ENCODE data around the gene AQP3. TPM values are rescaled to one million over a fixed set of nuclear protein-coding genes. Genes with fewer than 3 reads are reported as not detected.

Gene AQP3
- total RNA-seq, 6 experiments from 2014 or later, result 0.28 to 0.81 (median 0.53) TPM

DNA sequence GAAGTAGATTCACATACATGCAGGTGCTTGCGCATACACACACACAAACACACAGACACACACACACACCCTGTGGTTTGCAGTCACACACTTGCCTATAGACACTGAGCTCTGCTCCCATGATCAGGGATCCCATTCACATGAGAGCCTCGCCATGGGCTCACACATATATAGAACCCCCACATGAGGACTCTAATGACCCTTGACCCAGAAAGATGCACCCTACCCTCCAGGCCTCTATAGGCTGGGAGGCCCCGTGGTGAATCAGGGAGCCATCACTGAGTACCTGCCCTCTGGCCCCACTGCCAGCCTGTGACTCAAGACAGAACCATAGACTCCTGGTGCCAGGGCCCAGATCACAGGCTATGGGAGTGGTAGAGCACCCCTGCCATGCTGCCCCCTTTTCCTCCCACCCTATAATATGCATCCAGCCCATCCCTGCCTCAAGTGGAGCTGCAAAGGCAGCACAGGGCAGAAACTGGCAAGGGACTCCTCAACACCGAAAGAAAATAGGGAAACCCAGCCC is 3.3 kb upstream of the AQP3 start:
- Mint-ChIP-seq H3K4me1 (ENCODE audit: low read depth) (peaks cover 31% of the 10 kb centered on the region), H3K36me3 (ENCODE audit: low read depth) (no peaks in the 10 kb centered on the region), H3K27me3 (ENCODE audit: insufficient read depth) (peaks cover 11% of the 10 kb centered on the region), H3K27ac (no peak overlapping the region), H3K9me3 (no peaks in the 10 kb centered on the region), H3K4me3 (no peak overlapping the region)
- TF ChIP-seq, protein P1, sequence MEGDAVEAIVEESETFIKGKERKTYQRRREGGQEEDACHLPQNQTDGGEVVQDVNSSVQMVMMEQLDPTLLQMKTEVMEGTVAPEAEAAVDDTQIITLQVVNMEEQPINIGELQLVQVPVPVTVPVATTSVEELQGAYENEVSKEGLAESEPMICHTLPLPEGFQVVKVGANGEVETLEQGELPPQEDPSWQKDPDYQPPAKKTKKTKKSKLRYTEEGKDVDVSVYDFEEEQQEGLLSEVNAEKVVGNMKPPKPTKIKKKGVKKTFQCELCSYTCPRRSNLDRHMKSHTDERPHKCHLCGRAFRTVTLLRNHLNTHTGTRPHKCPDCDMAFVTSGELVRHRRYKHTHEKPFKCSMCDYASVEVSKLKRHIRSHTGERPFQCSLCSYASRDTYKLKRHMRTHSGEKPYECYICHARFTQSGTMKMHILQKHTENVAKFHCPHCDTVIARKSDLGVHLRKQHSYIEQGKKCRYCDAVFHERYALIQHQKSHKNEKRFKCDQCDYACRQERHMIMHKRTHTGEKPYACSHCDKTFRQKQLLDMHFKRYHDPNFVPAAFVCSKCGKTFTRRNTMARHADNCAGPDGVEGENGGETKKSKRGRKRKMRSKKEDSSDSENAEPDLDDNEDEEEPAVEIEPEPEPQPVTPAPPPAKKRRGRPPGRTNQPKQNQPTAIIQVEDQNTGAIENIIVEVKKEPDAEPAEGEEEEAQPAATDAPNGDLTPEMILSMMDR (IDR thresholded peaks at IDR 0.05), result no peak
- DNase-seq, result no peak

DNA sequence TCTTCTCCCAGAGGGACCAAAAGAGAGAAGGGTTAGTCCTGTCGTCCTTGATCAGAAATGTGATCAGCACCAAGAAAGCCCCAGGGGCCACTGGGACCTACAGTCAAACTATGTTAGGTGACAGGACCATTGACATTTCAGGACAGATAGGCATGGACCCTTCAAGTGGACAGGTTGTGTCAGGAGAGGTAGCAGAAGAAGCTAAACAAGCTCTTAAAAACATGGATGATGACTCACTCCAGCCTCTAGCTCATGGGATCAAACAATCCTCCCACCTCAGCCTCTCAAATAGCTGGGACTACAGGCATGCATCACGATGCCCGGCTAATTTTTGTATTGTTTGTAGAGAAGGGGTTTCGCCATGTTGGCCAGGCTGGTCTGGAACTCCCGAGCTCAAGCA is 2.3 kb upstream of the AQP3 start:
- no peak overlapping the region for H3K27ac Mint-ChIP-seq
- H3K27me3 Mint-ChIP-seq (ENCODE audit: insufficient read depth), result peaks cover 11% of the 10 kb centered on the region
- TF ChIP-seq, protein P1 (IDR thresholded peaks at IDR 0.05), result no peak
- DNase-seq, result no peak
- no peaks in the 10 kb centered on the region for H3K36me3 Mint-ChIP-seq (ENCODE audit: low read depth)
- H3K4me1 Mint-ChIP-seq (ENCODE audit: low read depth), result peaks cover 31% of the 10 kb centered on the region
- no peak overlapping the region for H3K4me3 Mint-ChIP-seq
- no peaks in the 10 kb centered on the region for H3K9me3 Mint-ChIP-seq

DNA sequence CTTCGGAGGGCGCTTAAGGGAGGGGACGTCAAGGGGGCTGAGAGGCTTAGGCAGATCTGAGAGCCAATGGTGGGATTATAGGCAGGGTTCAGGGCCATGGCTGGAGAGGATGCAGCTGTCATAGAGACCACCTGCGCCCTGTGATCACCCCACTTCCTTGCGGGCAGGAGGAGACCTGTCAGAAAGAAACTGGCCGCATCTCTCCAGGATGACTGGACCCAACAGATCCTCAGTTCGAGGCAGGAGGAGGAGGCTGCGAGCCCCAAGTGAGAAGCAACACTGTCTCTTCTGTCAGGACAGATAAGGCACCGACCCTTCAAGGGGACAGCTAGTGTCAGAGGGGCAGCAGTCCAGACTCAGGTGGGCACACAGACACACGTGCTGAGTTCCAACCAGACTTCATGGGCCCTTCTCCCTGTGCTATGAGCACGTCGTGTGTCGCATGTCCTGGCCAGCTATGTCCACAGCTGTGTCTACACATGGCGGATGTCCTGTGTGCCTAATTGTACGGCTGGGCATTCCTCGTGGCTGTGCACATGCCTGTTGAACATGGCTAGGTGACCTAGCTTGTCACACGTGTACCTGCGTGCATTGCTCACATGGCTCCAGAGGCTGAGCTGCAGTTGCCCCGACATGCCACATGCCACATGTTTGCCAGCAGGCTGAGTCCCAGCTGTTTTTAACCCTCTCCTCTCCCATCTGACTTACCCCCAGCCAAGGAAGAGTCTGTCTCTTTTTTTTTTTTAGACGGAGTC is 583 bp upstream of the AQP3 start:
- Mint-ChIP-seq H3K27ac (no peak overlapping the region), H3K27me3 (ENCODE audit: insufficient read depth) (peaks cover 14% of the 10 kb centered on the region), H3K36me3 (ENCODE audit: low read depth) (no peaks in the 10 kb centered on the region), H3K4me3 (peak overlapping the region; percentile 84), H3K4me1 (ENCODE audit: low read depth) (peaks cover 25% of the 10 kb centered on the region), H3K9me3 (no peaks in the 10 kb centered on the region)
- no peak for DNase-seq
- TF ChIP-seq, protein P1 (IDR thresholded peaks at IDR 0.05), result no peak

GRCh38 chr9:33446240-33446945 is 1.0 kb downstream of the AQP3 start:
- H3K27me3 Mint-ChIP-seq (ENCODE audit: insufficient read depth), result peaks cover 15% of the 10 kb centered on the region
- DNase-seq, result no peak
- no peak overlapping the region; the same call in 1 of the 2 replicates for H3K4me3 Mint-ChIP-seq
- no peaks in the 10 kb centered on the region for H3K9me3 Mint-ChIP-seq
- no peaks in the 10 kb centered on the region for H3K36me3 Mint-ChIP-seq (ENCODE audit: low read depth)
- TF ChIP-seq, protein P1 (IDR thresholded peaks at IDR 0.05), result no peak
- peaks cover 18% of the 10 kb centered on the region for H3K4me1 Mint-ChIP-seq (ENCODE audit: low read depth)
- no peak overlapping the region; the same call in 1 of the 2 replicates for H3K27ac Mint-ChIP-seq

GRCh38 chr9:33445389-33446239 is 1.8 kb downstream of the AQP3 start:
- peaks cover 18% of the 10 kb centered on the region for H3K27me3 Mint-ChIP-seq (ENCODE audit: insufficient read depth)
- H3K4me1 Mint-ChIP-seq (ENCODE audit: low read depth), result peaks cover 18% of the 10 kb centered on the region
- H3K4me3 Mint-ChIP-seq, result no peak overlapping the region
- H3K27ac Mint-ChIP-seq, result no peak overlapping the region
- no peaks in the 10 kb centered on the region for H3K36me3 Mint-ChIP-seq (ENCODE audit: low read depth)
- no peak for DNase-seq
- TF ChIP-seq, protein P1 (IDR thresholded peaks at IDR 0.05), result no peak
- no peaks in the 10 kb centered on the region for H3K9me3 Mint-ChIP-seq
